Measurements from ENCODE around the gene LAMB1. TPM values are rescaled to one million over a fixed set of nuclear protein-coding genes. Genes with fewer than 3 reads are reported as not detected.

The LAMB1 gene
- total RNA-seq, 1 experiment from 2014 or later, result 169 TPM

GRCh38 chr7:107931740-107932515 lies 71.0 kb downstream of the LAMB1 start:
- peaks cover 87% of the 10 kb centered on the region for H3K36me3 ChIP-seq (ENCODE audit: insufficient read depth, low read length, poor library complexity, severe bottlenecking)
- no peaks in the 10 kb centered on the region for H3K9me3 ChIP-seq (ENCODE audit: low read depth, low read length, poor library complexity, severe bottlenecking)
- H3K4me1 ChIP-seq (ENCODE audit: insufficient read depth, low read length, poor library complexity, severe bottlenecking), result peaks cover 18% of the 10 kb centered on the region
- POLR2A ChIA-PET (ENCODE audit: low non-redundant PET), result no interaction called here
- CTCF ChIA-PET, result no interaction called here
- peak overlapping the region; percentile 12 for H3K27ac ChIP-seq (ENCODE audit: low read depth, low read length, poor library complexity, severe bottlenecking)
- no TSS peak for BruUV-seq (replicated peaks)
- H3K27me3 ChIP-seq (replicated peaks; ENCODE audit: insufficient read depth, low read depth, low read length, poor library complexity), result no peaks in the 10 kb centered on the region
- H3K4me3 ChIP-seq (ENCODE audit: low read depth, low read length, poor library complexity, severe bottlenecking), result no peak overlapping the region
- no peak for TF ChIP-seq EZH2 (IDR thresholded peaks at IDR 0.05; ENCODE audit: borderline replicate concordance, low read depth, low read length, poor library complexity, severe bottlenecking)
- intact Hi-C loops (cut with micrococcal nuclease; ENCODE audit: unreplicated experiment), result loop anchor here (10.0 kb wide), 1 partner anchor 213 kb away; no protein-coding TSS in a partner anchor
- no peak for DNase-seq (ENCODE audit: low spot score)

- H3K9me3 ChIP-seq (ENCODE audit: low read depth, low read length, poor library complexity, severe bottlenecking), result no peaks in the 10 kb centered on the region
- H3K36me3 ChIP-seq (ENCODE audit: insufficient read depth, low read length, poor library complexity, severe bottlenecking), result peaks cover 91% of the 10 kb centered on the region
- TF ChIP-seq CTCF (conservative IDR thresholded peaks at IDR 0.05; ENCODE audit: low read depth, low read length) (no peak), EZH2 (IDR thresholded peaks at IDR 0.05; ENCODE audit: borderline replicate concordance, low read depth, low read length, poor library complexity, severe bottlenecking) (no peak)
- ChIA-PET POLR2A (ENCODE audit: low non-redundant PET) (no interaction called here), CTCF (no interaction called here)
- H3K4me1 ChIP-seq (ENCODE audit: insufficient read depth, low read length, poor library complexity, severe bottlenecking), result peaks cover 8% of the 10 kb centered on the region
- H3K27me3 ChIP-seq (replicated peaks; ENCODE audit: insufficient read depth, low read depth, low read length, poor library complexity), result no peaks in the 10 kb centered on the region
- no TSS peak for BruUV-seq (replicated peaks)
- no peak overlapping the region for H3K4me3 ChIP-seq (ENCODE audit: low read depth, low read length, poor library complexity, severe bottlenecking)
- intact Hi-C loops (cut with micrococcal nuclease; ENCODE audit: unreplicated experiment), result no loop called here
- no peak for DNase-seq (ENCODE audit: low spot score)
- no peak overlapping the region for H3K27ac ChIP-seq (ENCODE audit: low read depth, low read length, poor library complexity, severe bottlenecking)
These were observed 76.5 kb downstream of the LAMB1 start for GRCh38 chr7:107926481-107926880.

- BruUV-seq (replicated peaks), result no TSS peak
- Histone ChIP-seq H3K4me3 (ENCODE audit: low read depth, low read length, poor library complexity, severe bottlenecking) (no peak overlapping the region), H3K4me1 (ENCODE audit: insufficient read depth, low read length, poor library complexity, severe bottlenecking) (peaks cover 17% of the 10 kb centered on the region), H3K27ac (ENCODE audit: low read depth, low read length, poor library complexity, severe bottlenecking) (peak overlapping the region; percentile 15), H3K27me3 (replicated peaks; ENCODE audit: insufficient read depth, low read depth, low read length, poor library complexity) (no peaks in the 10 kb centered on the region), H3K9me3 (ENCODE audit: low read depth, low read length, poor library complexity, severe bottlenecking) (no peaks in the 10 kb centered on the region), H3K36me3 (ENCODE audit: insufficient read depth, low read length, poor library complexity, severe bottlenecking) (peaks cover 85% of the 10 kb centered on the region)
- DNase-seq (ENCODE audit: low spot score), result peak; percentile 19
- TF ChIP-seq EZH2 (IDR thresholded peaks at IDR 0.05; ENCODE audit: borderline replicate concordance, low read depth, low read length, poor library complexity, severe bottlenecking), result no peak
- no peak for TF ChIP-seq CTCF (conservative IDR thresholded peaks at IDR 0.05; ENCODE audit: low read depth, low read length)
- intact Hi-C loops (cut with micrococcal nuclease; ENCODE audit: unreplicated experiment), result no loop called here
- CTCF ChIA-PET, result no interaction called here
- POLR2A ChIA-PET (ENCODE audit: low non-redundant PET), result interaction anchor here (0.6 kb wide), 1 partner anchor 135 kb away, joined by 3 read pairs; no protein-coding TSS in a partner anchor
These were observed 78.0 kb downstream of the LAMB1 start for GRCh38 chr7:107924841-107925504.
